Left colon (tissue), 2 donors: ENCODE data around the gene EBLN2. TPM values are rescaled to one million over a fixed set of nuclear protein-coding genes. Genes with fewer than 3 reads are reported as not detected.
"Not testable (repeated sequence)": the region's sequence is repeated elsewhere in the genome, so short reads cannot be mapped to it uniquely, and the experiment has no call there.

ENCODE experiments used
- ATAC-seq: fragments of 200-7000 bp; cut with Tn5 transposase; one replicate; pipeline ENCODE4 v1.9.1; 2020; ENCODE audit warnings: mild to moderate bottlenecking, moderate library complexity
- DNase-seq, 2 donors: peaks; one replicate each; pipeline ENCODE4 v3.0.0-alpha.2; 2020
- intact Hi-C, 2 donors: fragments of 100-400 bp; cut with DNase I in 1 of 2; cut with micrococcal nuclease in 1 of 2; formaldehyde crosslinking; loops; one replicate each; pipeline versions ENCODE4 v1.11.2 to v1.14.0; 2022; cut with DNase I, micrococcal nuclease
- total RNA-seq, 2 donors: library from RNA; stranded (reverse); fragmentation: NEBNext Ultra II Directional; extraction: Animal tissue kit (Norgen Biotek cat#: 25700); gene quantifications; one replicate each; pipeline ENCODE4 v1.2.1, GENCODE V29; 2021
- donor health status: DM: no; HTN: no; CAD: no.
- donor health status: DM: yes; HTN: yes; CAD: no.

Gene EBLN2
- total RNA-seq, 2 donors from 2014 or later: 3.2 to 5.3 TPM

DNA sequence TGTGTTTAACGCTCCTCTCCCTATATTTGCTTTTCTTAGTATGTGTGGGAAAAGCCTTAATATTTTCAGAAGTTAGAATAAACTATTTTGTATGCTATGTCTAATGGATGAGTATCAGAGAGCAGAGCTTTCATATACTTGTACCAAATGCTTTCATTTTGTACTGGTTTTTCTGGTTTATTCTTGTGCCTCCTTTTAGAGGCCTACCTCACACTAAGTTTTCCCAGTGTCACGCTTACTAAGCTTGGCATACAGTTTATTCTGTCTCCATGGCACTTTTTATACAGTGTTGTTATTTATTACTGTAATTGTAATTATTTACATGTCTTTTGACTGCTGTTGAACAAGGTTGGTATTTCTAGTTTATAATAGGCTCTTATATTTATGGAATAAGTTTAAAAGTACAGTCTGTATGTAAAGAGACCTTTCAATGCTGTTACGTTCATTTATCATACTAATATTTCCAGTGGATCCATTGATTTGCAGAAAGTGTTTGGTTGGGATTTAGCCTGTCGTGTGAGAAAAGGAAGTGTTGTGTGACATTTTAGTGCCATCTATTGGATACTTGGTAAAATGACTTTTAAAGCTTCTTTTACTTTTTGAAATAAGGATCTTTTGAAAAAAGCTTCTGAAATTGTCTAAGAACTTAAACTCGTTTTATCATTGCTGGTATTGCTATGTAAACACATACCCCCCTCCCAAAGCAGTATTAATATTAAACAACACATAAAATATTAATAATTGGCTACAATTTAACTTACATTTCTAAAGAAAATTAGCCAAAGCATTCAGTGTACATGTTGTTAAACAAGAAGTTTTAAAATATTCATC, 5.2 kb upstream of the EBLN2 start:
- intact Hi-C loops: loop anchor here in 1 of 2 donors (10.0 kb wide), 2 partner anchors 121 to 211 kb away; partner anchors contain the start of gene SHQ1
- ATAC-seq (peak; percentile 50), DNase-seq (no peak)

DNA sequence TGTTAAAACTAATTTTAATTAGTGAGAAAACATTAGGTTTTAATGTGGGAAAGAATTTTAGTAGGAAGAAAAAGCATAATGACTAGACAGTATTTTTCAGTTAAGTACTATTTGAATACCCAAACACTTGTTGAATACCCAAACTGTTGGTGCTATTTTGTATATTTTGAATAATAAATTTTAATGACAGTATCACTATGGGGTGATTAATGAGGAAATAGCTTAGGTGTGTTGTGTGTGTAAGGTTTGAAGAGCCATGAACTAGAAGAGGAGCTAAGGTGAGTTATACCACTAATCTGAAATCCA, 4.7 kb upstream of the EBLN2 start:
- no peak for ATAC-seq
- DNase-seq: no peak
- intact Hi-C loops: loop anchor here in 1 of 2 donors (10.0 kb wide), 2 partner anchors 122 to 212 kb away; partner anchors contain the start of gene SHQ1

DNA sequence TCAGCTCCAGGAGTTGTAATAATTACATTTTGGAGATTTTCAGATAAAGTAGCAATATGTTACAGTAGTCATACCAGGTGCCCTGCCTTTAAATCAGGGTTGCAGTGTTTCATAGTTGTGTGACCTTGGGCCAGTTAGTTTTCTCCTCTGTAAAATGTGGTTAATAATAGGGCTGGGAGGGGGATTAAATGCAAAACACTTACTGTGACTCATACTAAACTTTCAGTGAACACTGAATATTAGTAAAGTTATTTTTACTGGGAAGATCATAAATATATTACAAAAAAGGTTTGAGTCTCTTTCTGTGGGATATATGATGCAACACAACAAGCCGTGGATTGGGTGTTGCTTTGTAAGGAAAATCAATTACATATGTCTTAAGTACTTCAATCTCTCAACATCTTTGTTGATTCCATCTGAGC, 1.1 kb upstream of the EBLN2 start:
- no peak for ATAC-seq
- intact Hi-C loops: no loop called here
- DNase-seq: no peak

DNA sequence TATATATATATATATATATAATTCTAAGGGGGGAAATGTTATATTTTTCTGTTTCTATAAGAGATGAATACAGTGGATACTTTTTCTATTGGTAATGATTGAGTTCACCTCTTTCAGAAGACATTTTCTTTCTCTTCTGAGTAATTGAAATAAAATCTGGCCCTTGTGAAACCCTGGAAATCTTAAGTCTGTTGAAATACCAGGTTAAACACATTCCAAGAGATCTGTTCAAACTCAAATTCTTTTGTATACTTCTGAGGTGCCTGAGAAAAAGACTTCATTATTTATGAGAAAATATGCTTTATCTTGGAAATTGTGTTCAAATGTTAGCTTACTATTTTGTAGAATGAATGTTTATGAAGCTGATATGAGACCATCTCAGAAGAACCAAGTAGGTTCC, 4.8 kb downstream of the EBLN2 start:
- intact Hi-C loops, ATAC-seq, DNase-seq: not testable (repeated sequence)

DNA sequence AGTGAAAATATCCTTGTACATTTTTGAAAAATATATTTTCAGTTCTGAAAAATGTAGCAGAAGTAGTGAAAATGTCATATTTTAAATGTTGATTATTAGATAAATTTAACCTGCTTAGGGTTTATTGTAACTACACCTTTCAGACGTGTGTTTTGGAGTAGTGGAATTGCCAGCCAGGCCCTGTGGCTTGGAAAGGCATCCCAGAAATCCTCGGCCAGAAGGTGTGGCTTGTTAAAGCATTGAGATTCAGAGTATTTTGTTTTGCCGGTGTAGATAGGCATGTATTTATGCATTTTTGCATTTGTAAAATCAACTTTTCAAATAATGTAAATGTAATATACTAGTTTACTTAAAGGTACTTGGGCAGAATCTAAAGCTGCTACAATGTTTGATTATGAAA, 7.0 kb downstream of the EBLN2 start:
- intact Hi-C loops: no loop called here
- no peak for ATAC-seq
- DNase-seq: no peak

DNA sequence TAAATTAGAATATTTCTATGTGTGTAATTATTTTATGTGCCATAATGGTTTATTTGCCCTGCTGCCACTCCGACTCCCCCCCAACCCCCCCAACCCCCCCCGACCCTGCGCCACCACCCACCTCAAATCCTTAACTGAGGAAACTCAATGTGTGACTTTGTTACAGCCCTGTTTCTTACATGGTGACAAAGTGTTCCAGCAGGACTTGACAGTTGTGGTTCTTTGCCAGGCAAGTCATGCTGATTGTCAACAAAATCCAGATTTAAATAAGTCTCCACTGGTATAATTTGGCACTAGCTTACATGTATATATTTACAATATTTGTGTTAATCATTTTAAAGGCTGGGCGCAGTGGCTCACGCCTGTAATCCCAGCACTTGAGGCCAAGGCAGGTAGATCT, 7.7 kb downstream of the EBLN2 start:
- DNase-seq (no peak), ATAC-seq (no peak)
- intact Hi-C loops: no loop called here

DNA sequence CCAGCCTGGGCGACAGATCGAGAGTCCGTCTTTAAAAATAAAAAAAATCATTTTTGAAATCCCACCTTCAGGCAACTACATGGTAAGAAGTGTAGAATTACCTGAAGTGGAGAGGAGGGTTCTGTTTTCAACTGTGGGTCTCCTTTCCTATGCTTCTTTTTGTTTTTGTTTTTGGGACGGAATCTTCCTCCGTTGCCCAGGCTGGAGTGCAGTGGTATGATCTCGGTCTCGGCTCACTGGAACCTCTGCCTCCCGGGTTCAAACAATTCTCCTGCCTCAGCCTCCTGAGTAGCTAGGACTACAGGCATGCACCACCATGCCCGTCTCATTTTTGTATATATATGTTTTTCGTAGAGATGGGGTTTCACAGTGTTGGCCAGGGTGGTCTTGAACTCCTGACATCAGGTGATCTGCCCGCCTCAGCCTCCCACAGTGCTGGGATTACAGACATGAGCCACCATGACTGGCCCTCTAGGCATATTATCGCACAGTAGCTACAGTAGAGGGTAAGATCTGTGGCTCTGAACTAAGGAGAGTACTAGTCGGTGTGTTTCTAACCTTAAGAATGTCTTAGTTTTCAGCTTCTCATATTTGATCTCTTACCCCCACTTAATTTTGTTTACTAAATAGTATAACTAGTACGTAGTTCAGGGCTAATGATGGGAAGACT, 8.5 kb downstream of the EBLN2 start:
- ATAC-seq (no peak), DNase-seq (no peak)
- intact Hi-C loops: no loop called here

DNA sequence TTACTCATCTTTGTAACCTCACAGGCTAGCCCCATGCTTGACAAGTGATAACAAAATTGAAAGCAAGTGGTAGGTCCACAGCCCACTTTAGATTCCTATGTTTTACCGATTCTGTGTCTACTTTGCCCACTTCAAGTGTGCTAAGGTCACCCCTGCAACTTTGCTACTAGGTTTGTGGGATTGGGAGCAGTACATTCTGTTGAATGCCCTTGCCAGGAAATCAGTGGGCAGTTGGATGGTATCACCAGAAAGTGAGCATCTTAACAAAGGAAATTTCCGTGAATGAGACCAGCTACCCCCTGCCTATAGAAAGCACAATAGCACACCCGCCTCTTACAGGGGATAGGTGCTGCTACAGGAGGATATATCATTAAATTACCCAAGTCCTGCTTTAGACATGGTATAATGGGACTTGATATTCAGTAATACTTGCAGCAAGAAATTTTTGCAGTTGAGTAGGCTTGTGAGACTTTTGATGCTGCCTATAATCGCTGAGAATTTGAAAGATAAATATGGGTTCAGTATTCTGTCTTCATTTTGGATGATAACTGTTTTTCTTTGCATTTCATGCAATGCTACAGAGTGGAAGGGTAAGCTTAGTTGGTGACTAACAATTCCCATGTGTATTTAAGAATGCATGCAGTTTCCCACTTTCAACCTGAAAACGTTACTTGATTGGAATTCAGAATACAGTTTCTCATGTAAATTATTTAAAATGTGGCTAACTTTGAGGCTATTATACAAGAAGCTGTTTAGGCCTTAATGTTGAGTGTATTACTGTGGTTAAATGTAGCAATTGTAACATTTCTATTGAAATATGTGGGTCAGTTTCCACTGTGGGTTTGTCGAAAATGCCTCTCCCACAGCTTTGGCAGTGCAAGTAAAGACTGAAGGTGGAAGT, 9.5 kb downstream of the EBLN2 start:
- DNase-seq (no peak), ATAC-seq (no peak)
- intact Hi-C loops: no loop called here

DNA sequence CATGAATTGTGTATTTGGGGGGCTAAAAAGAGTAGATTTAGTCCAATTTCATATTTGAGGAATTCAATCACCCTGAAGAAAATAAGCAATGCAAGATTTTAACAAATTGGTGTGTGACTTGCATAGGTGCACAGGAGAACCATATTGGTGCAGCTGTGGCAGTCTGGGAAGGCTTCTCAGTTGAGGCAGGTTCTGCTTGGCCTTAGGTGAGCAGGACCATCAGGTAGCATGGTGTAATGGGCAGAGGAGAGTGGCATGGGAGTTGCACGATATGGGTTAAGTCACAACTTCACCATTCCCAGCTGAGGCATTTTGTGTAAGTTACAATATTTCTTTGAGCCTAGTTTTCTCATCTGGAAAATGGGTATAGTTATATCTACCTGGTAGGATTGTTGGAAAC, 10.5 kb downstream of the EBLN2 start:
- intact Hi-C loops: no loop called here
- DNase-seq (no peak), ATAC-seq (no peak)

DNA sequence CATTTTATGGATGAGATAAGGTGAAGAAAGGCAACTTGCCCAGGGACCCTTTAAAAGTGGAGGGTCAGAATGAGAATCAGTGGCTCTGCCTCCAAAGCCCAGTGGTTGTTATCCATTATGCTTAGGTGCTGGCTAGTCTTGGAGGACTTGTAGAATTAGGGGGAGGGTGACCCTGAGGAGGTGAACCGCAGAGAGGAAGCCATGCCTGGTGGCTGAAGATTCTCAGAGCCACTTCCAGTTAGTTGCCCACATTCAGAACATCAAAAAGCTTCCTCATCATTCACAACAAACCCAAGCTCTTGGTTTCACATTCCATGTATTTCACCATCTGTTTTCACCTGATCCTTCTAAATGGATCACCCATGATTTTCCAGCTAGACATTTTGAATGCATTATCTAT, 11.2 kb downstream of the EBLN2 start:
- DNase-seq (no peak), ATAC-seq (no peak)
- intact Hi-C loops: no loop called here

DNA sequence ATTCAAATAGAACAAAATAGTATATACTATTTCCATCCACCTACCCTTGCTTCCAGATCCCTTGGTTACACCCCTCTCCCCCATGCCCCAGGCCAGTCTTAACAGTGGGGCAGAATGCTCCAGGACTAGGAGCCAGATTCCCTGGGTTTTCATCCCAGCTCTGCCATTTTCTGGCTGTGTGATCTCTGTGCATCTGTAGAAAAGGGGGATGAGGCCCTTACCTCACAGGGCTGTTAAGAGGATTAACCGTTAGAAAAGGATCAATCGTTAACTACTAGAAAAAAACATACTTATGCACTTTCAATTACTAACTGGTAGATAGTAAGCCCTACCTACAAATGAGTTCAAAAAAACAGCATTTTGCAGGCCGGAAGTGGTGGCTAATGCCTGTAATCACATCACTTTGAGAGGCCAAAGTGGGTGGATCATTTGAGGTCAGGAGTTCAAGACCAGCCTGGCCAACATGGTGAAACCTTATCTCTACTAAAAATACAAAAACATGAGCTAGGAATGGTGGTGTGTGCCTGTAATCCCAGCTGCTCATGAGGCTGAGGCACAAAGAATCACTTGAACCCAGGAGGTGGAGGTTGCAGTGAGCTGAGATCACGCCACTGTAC, 11.7 kb downstream of the EBLN2 start:
- ATAC-seq: no peak
- no peak for DNase-seq

DNA sequence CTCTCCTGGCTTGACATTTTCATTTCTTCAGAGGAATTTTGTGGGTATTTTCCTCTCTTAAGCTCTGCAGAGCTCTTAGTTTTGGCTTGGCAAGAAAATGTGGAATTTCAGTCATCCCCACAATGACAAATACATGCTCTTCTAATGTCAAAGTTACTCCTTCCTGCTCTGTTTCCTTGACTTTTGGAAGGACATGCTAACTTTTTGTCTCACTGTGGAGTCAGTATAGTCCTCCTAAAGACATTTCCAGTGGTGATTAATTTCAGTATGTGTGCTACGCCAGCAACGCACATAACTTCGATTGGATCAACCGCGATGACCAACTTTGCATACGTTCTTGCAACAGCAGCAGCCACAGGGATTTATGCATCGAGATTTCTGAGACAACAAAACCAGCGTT, 13.3 kb downstream of the EBLN2 start:
- intact Hi-C loops: no loop called here
- DNase-seq (no peak), ATAC-seq (no peak)

More for the DNA sequence above, 11.7 kb downstream of the EBLN2 start:
- intact Hi-C loops: no loop called here

DNA sequence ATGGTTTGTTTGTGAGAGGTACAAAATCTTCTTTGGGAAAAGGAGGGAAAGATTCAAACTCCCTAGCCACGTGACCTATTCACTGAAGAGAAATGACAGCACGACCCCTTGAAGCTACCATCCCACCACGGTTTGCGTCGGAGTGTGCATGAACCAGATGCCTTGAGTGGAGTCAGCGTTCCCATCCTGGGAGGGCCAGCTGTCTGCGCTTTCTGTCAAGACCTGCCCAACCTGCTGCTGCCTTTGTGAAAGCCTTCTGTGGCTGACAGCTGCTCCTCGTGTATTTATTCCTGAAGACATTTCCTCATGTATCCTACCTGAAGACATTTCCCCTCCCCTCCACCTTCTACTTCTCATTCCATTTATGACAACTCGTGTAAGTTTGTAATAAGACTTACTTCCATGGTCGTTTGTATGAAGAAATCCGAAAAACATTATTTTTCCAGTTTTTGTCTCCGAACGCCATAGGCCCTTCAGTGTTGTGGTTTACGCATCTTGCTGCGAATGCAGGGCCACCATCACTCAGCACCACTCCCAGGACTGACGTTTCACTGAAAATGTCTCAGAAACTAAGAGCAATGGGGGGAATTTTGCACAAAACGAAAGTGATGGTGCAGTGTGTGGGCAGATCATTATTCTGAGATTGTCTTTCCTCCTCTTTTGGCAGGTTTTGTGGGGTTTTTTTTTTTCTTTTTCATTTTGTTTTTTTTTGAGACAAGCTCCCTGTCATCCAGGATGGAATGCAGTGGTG, 18.9 kb downstream of the EBLN2 start:
- no peak for ATAC-seq

DNA sequence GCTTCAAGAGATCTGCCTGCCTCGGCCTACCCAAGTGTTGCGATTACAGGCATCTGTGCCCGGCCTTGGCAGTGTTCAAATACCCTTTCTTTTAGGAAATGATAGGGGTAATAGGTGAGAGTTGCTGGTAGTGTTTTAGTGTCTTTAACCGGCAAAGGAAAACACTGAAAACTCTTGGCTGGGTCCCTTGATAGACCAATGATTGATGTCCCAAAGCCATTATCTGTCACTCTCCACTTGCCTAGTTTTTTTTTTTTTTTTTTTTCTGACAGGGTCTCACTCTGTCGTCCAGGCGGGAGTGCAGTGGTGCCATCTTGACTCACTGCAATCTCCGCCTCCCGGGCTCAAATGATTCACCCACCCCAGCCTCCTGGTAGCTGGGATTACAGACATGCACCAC, 19.7 kb downstream of the EBLN2 start:
- no peak for ATAC-seq
- intact Hi-C loops: loop anchor here in 1 of 2 donors (10.0 kb wide), 1 partner anchor 146 kb away; no protein-coding TSS in a partner anchor
- DNase-seq: no peak

More for the DNA sequence above, 18.9 kb downstream of the EBLN2 start:
- DNase-seq: no peak
- intact Hi-C loops: loop anchor here in 1 of 2 donors (10.0 kb wide), 1 partner anchor 146 kb away; no protein-coding TSS in a partner anchor

DNA sequence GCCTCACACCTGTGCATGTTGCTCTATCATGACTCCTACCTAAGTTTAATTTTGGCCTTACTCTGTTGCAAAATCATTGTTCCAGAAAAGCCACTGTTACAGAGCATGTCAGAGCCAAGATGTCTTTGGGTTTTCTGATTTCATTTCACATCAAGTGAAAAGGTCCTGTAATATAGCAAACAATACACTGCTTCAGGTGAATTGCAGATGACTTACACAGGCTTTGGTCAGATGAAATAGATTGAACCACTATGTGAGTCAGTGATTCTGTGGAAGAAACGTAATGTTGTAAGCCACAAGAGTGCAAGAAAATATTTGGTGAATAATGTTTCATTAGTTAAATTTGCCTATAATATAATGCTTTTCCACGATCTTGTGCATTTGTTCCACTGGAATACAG, 22.7 kb downstream of the EBLN2 start:
- ATAC-seq: no peak
- intact Hi-C loops: loop anchor here in 1 of 2 donors (10.0 kb wide), 1 partner anchor 149 kb away; no protein-coding TSS in a partner anchor
- no peak for DNase-seq

DNA sequence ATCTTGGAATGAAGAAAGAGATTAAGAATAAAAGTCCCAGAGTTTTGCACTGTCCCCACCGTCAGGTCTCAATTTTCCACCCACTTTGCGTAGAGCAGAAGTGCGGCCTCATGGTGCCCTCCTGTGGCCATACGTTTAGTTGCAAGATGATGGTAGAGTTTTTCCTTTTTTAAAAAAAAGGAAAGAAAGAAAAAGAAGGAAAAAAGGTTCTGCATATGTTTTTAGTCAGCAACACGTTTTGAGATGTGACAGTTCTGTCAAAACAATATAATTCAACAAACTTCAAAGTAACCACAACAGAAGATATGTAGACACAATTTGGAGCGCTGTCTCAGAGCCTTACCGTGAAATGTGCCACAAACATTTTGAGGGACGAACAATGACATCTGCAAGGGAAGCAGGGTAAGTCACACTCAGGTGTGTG, 24.6 kb downstream of the EBLN2 start:
- intact Hi-C loops: loop anchor here in 1 of 2 donors (5.0 to 10.0 kb wide), 2 partner anchors 151 to 234 kb away; no protein-coding TSS in a partner anchor
- DNase-seq: peak in 1 of 2 donors; percentile 49

DNA sequence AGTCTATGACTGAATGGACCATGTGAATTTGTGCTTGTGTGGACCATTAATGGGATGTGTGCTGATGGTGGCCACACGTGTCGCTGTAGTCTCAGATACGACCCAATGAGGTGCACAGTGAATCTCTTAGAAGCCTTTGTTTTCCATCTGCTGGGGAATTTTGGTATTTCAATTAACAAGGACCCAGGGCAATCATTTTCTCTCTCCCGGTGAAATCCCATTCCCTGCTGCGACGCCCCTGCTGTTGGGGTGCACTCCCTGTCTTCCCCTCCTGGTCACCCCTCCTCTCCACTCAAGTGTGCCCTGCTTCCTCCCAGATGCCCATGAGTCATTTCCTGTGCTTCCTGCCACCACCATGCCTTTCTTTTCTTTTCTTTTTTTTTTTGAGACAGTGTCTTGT, 32.7 kb downstream of the EBLN2 start:
- intact Hi-C loops: no loop called here
- ATAC-seq (no peak), DNase-seq (no peak)

More for the DNA sequence above, 24.6 kb downstream of the EBLN2 start:
- peak; percentile 73 for ATAC-seq

DNA sequence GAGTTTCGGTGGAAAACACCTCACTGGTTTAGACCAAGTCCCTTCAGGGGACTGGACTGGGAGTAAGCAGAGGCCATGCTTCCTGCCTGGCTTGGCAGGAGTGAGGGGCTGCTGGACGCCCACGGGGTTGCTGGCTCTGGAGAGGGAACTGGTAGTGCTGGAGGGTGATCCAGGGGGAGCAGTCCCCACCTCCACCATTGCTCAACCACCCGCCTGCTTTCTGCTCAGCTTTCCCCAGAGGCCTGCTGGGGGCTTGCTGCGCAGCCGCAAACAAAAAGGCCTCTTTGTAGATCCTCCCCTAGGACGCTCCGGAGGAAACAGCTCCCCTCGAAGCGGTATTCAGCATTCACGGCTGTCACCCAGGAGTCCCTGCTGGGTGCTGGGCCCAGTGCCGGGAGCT, 33.5 kb downstream of the EBLN2 start:
- no peak for ATAC-seq
- DNase-seq: no peak
- intact Hi-C loops: no loop called here
